Measurements from ENCODE around the gene SERINC1.
"Not testable (repeated sequence)": the region's sequence is repeated elsewhere in the genome, so short reads cannot be mapped to it uniquely, and the experiment has no call there.

The SERINC1 gene

DNA sequence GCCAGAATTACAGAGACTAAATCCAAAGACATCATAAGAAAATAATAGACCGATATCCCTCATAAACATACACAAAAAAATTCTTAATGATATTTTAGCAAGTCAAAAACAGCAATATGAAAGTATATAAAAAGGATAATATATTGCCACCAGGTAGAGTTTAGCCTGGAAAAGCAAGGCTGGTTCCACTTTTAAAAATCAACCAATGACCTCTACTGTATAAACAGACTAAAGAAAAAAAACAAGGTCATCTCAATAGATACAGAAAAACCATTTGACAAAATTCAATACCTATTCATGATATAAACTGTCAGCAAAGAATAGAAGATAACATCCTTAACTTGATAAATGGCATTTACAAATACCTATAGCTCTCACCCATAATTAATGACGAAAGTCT is 9.7 kb downstream of the SERINC1 start:
- H3K27ac ChIP-seq: no peak overlapping the region
- TF ChIP-seq, protein P1, sequence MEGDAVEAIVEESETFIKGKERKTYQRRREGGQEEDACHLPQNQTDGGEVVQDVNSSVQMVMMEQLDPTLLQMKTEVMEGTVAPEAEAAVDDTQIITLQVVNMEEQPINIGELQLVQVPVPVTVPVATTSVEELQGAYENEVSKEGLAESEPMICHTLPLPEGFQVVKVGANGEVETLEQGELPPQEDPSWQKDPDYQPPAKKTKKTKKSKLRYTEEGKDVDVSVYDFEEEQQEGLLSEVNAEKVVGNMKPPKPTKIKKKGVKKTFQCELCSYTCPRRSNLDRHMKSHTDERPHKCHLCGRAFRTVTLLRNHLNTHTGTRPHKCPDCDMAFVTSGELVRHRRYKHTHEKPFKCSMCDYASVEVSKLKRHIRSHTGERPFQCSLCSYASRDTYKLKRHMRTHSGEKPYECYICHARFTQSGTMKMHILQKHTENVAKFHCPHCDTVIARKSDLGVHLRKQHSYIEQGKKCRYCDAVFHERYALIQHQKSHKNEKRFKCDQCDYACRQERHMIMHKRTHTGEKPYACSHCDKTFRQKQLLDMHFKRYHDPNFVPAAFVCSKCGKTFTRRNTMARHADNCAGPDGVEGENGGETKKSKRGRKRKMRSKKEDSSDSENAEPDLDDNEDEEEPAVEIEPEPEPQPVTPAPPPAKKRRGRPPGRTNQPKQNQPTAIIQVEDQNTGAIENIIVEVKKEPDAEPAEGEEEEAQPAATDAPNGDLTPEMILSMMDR (IDR thresholded peaks at IDR 0.05; ENCODE audit: low read depth, low read length, missing control alignments): no peak
- H3K4me3 ChIP-seq (ENCODE audit: low read depth, low read length): no peak overlapping the region
- H3K27me3 ChIP-seq (replicated peaks): no peaks in the 10 kb centered on the region
- in situ Hi-C loops (cut with HindIII; ENCODE audit: low pct_ligation_motif_present, low sequenced_read_pairs): no loop called here
- no peak for DNase-seq
- peaks cover 6% of the 10 kb centered on the region for H3K36me3 ChIP-seq (replicated peaks)

- in situ Hi-C loops (cut with HindIII; ENCODE audit: low pct_ligation_motif_present, low sequenced_read_pairs); H3K27ac ChIP-seq: not testable (repeated sequence)
Observed at GRCh38 chr6:122459865-122460416, 11.7 kb downstream of the SERINC1 start.

GRCh38 chr6:122459240-122459639 is 12.4 kb downstream of the SERINC1 start:
- Histone ChIP-seq H3K27me3 (replicated peaks) (no peaks in the 10 kb centered on the region), H3K27ac (peak overlapping the region; percentile 11), H3K36me3 (replicated peaks) (peaks cover 23% of the 10 kb centered on the region), H3K4me3 (ENCODE audit: low read depth, low read length) (no peak overlapping the region)
- no peak for DNase-seq
- TF ChIP-seq, protein P1 (IDR thresholded peaks at IDR 0.05; ENCODE audit: low read depth, low read length, missing control alignments): no peak
- in situ Hi-C loops (cut with HindIII; ENCODE audit: low pct_ligation_motif_present, low sequenced_read_pairs): no loop called here

More at GRCh38 chr6:122459865-122460416, 11.7 kb downstream of the SERINC1 start:
- DNase-seq; H3K27me3 ChIP-seq (replicated peaks); H3K4me3 ChIP-seq (ENCODE audit: low read depth, low read length): not testable (repeated sequence)
- H3K36me3 ChIP-seq (replicated peaks): peaks cover 17% of the 10 kb centered on the region

GRCh38 chr6:122458087-122458486 is 13.5 kb downstream of the SERINC1 start:
- H3K27me3 ChIP-seq (replicated peaks): no peaks in the 10 kb centered on the region
- no peak overlapping the region for H3K27ac ChIP-seq
- peaks cover 30% of the 10 kb centered on the region for H3K36me3 ChIP-seq (replicated peaks)
- TF ChIP-seq, protein P1 (IDR thresholded peaks at IDR 0.05; ENCODE audit: low read depth, low read length, missing control alignments): no peak
- no peak for DNase-seq
- in situ Hi-C loops (cut with HindIII; ENCODE audit: low pct_ligation_motif_present, low sequenced_read_pairs): no loop called here
- no peak overlapping the region for H3K4me3 ChIP-seq (ENCODE audit: low read depth, low read length)

GRCh38 chr6:122455116-122455515 is 16.5 kb downstream of the SERINC1 start:
- DNase-seq; H3K4me3 ChIP-seq (ENCODE audit: low read depth, low read length); in situ Hi-C loops (cut with HindIII; ENCODE audit: low pct_ligation_motif_present, low sequenced_read_pairs); H3K27me3 ChIP-seq (replicated peaks); H3K27ac ChIP-seq: not testable (repeated sequence)
- peaks cover 46% of the 10 kb centered on the region for H3K36me3 ChIP-seq (replicated peaks)

- Histone ChIP-seq H3K4me3 (ENCODE audit: low read depth, low read length) (no peak overlapping the region), H3K27me3 (replicated peaks) (no peaks in the 10 kb centered on the region), H3K27ac (no peak overlapping the region), H3K36me3 (replicated peaks) (peaks cover 48% of the 10 kb centered on the region)
- in situ Hi-C loops (cut with HindIII; ENCODE audit: low pct_ligation_motif_present, low sequenced_read_pairs): no loop called here
- no peak for DNase-seq
- TF ChIP-seq, protein P1 (IDR thresholded peaks at IDR 0.05; ENCODE audit: low read depth, low read length, missing control alignments): no peak
Observed at GRCh38 chr6:122454673-122455072, 16.9 kb downstream of the SERINC1 start.

DNA sequence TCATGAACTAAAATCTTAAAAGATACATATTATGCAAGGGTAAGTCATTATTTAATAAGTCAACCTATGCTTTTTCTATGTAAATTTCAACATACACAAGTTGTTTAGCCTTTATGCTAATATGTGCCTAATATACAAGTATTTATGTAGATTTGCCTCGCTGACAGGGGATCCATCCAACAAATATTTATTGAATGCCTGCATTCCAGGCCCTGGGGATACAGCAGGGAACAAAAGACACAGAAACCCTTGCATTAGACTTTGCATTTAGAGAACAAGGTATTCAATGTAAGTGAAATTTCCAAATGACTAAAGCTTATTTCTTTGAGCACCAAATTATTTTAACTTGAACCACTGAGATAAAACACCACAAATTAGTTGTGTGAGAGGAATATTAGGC is 19.1 kb downstream of the SERINC1 start:
- H3K36me3 ChIP-seq (replicated peaks): peaks cover 56% of the 10 kb centered on the region
- H3K4me3 ChIP-seq (ENCODE audit: low read depth, low read length): no peak overlapping the region
- in situ Hi-C loops (cut with HindIII; ENCODE audit: low pct_ligation_motif_present, low sequenced_read_pairs): no loop called here
- no peak for DNase-seq
- H3K27me3 ChIP-seq (replicated peaks): no peaks in the 10 kb centered on the region
- no peak overlapping the region for H3K27ac ChIP-seq
- TF ChIP-seq, protein P1 (IDR thresholded peaks at IDR 0.05; ENCODE audit: low read depth, low read length, missing control alignments): no peak
